Hematopoietic multipotent progenitor cell treated with erythropoietin and hydrocortisone succinate and interleukin-3 and kit ligand, for 8 days (in vitro differentiated cells): ENCODE results near the gene LCE4A.
"Not testable (repeated sequence)": the region's sequence is repeated elsewhere in the genome, so short reads cannot be mapped to it uniquely, and the experiment has no call there.

Experiments
- DNase-seq: peaks from one replicate; pipeline ENCODE4 v3.0.0-alpha.2; 2015

LCE4A gene

GRCh38 chr1:152707860-152708259 is at the start of gene LCE4A:
TSS of gene LCE4A (plus strand) at chr1:152708160. CDS start at chr1:152709076, 916 bp downstream.
- no peak for DNase-seq

GRCh38 chr1:152658649-152659048 is 49.3 kb upstream of the LCE4A start:
- no peak for DNase-seq

GRCh38 chr1:152663098-152663497 is 44.9 kb upstream of the LCE4A start, which contains the start of gene LCE2D:
TSS of gene LCE2D (plus strand) at chr1:152663380. CDS start at chr1:152664106, 726 bp downstream.
- no peak for DNase-seq

- DNase-seq, result not testable (repeated sequence)
Measured at GRCh38 chr1:152666171-152666570, 41.8 kb upstream of the LCE4A start.

- no peak for DNase-seq
Measured at GRCh38 chr1:152667648-152668047, 40.3 kb upstream of the LCE4A start.

GRCh38 chr1:152673016-152673415 is 34.9 kb upstream of the LCE4A start:
- no peak for DNase-seq

- DNase-seq, result not testable (repeated sequence)
Measured at GRCh38 chr1:152674983-152675382, 33.0 kb upstream of the LCE4A start, which contains the start of gene LCE2C. TSS of gene LCE2C (plus strand) at chr1:152675279. CDS start at chr1:152676016, 737 bp downstream.

GRCh38 chr1:152679459-152679858 is 28.5 kb upstream of the LCE4A start:
- DNase-seq, result no peak

- DNase-seq, result no peak
Measured at GRCh38 chr1:152681616-152682015, 26.3 kb upstream of the LCE4A start.

GRCh38 chr1:152683846-152684245 is 24.1 kb upstream of the LCE4A start:
- no peak for DNase-seq

GRCh38 chr1:152685823-152686222 is 22.1 kb upstream of the LCE4A start, which contains the start of gene LCE2B:
TSS of gene LCE2B (plus strand) at chr1:152686123. CDS start at chr1:152686844, 721 bp downstream.
- DNase-seq, result not testable (repeated sequence)

GRCh38 chr1:152697701-152698600 is 10.0 kb upstream of the LCE4A start, which contains the start of gene LCE2A:
TSS of gene LCE2A (plus strand) at chr1:152698345. CDS start at chr1:152698902, 557 bp downstream.
- no peak for DNase-seq

GRCh38 chr1:152699746-152700145 is 8.2 kb upstream of the LCE4A start:
- DNase-seq, result no peak

- no peak for DNase-seq
Measured at GRCh38 chr1:152718238-152718637, 10.3 kb downstream of the LCE4A start.

GRCh38 chr1:152725261-152725660 is 17.3 kb downstream of the LCE4A start:
- no peak for DNase-seq

- no peak for DNase-seq
Measured at GRCh38 chr1:152728986-152729385, 21.0 kb downstream of the LCE4A start.

GRCh38 chr1:152735648-152736047 is 27.7 kb downstream of the LCE4A start:
- DNase-seq, result no peak

- DNase-seq, result no peak
Measured at GRCh38 chr1:152737997-152738396, 30.0 kb downstream of the LCE4A start.

- DNase-seq, result no peak
Measured at GRCh38 chr1:152739841-152740240, 31.9 kb downstream of the LCE4A start.

GRCh38 chr1:152741656-152742055 is 33.7 kb downstream of the LCE4A start:
- no peak for DNase-seq

- no peak for DNase-seq
Measured at GRCh38 chr1:152743371-152744145, 35.6 kb downstream of the LCE4A start.

- DNase-seq, result peak; percentile 5
Measured at GRCh38 chr1:152745289-152745704, 37.3 kb downstream of the LCE4A start.

- DNase-seq, result no peak
Measured at GRCh38 chr1:152745765-152746444, 37.9 kb downstream of the LCE4A start.
